ENCODE measurements around the gene RRP1B. TPM values are rescaled to one million over a fixed set of nuclear protein-coding genes. Genes with fewer than 3 reads are reported as not detected.

The RRP1B gene
- total RNA-seq, 1 donor from 2014 or later: 34.6 TPM

DNA sequence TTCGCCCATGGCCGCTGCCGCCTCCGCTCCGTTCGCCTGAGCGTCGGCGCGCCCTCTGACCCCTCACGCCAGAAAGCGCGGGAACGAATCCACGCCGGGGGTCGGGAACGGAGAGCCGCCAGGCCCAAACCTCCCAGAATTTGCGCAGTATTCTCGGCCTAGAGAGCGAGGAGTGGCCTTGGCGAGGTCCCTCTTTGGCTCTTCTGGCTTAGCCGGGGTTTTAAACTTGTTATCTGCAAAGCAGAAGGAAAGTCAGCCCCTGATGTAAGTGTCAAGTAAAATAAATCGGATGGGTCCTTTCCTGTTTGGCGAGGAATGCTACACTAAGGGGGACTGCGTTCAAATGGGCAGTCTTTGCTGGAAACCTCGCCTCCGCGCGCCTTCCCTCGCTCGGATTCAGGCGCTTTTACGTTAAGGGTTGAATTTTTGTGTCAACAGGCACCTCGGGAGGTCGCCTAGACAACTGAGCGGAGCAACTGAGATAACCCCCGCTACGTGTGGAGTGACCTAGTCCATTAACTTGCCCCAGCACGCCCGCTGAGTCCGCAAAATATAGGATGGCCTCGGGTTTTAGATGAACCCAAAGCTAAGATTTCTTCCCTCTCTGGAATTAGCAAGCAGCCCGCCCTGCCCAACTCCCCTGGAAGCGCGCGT, 1.1 kb upstream of the RRP1B start:
- TF ChIP-seq CTCF (IDR thresholded peaks at IDR 0.05; ENCODE audit: unreplicated experiment): no peak
- H3K27me3 Mint-ChIP-seq (ENCODE audit: low read depth): no peaks in the 10 kb centered on the region
- peak overlapping the region; percentile 32 for H3K4me3 Mint-ChIP-seq
- H3K9me3 Mint-ChIP-seq: no peaks in the 10 kb centered on the region
- no peak for DNase-seq (ENCODE audit: low spot score in 2 of 2, unreplicated experiment in 2 of 2)
- H3K4me1 Mint-ChIP-seq: peaks cover 24% of the 10 kb centered on the region
- H3K36me3 Mint-ChIP-seq: peaks cover 4% of the 10 kb centered on the region
- H3K27ac Mint-ChIP-seq: no peak overlapping the region

DNA sequence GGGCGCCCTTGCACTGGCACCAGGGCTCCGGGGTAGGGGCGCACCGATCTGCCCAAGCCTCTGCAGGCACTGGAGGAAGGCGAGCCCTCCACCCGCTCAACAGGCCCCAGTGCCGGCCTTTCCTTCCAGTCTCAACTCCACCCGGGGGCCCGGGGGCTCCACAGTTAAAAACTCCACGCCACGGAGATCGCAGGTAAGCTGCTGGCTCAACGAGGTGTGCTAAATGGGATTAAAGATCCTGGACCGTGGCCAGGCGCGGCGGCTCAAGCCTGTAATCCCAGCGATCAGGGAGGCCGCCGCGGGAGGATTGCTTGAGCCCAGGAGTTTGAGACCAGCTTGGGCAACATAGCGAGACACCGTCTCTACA, 608 bp upstream of the RRP1B start:
- peak overlapping the region; percentile 59 for H3K4me3 Mint-ChIP-seq
- peaks cover 24% of the 10 kb centered on the region for H3K4me1 Mint-ChIP-seq
- peak overlapping the region; percentile 96 for H3K27ac Mint-ChIP-seq
- no peaks in the 10 kb centered on the region for H3K9me3 Mint-ChIP-seq
- no peaks in the 10 kb centered on the region for H3K27me3 Mint-ChIP-seq (ENCODE audit: low read depth)
- TF ChIP-seq CTCF (IDR thresholded peaks at IDR 0.05; ENCODE audit: unreplicated experiment): no peak
- no peak for DNase-seq (ENCODE audit: low spot score in 2 of 2, unreplicated experiment in 2 of 2)
- H3K36me3 Mint-ChIP-seq: peaks cover 4% of the 10 kb centered on the region

DNA sequence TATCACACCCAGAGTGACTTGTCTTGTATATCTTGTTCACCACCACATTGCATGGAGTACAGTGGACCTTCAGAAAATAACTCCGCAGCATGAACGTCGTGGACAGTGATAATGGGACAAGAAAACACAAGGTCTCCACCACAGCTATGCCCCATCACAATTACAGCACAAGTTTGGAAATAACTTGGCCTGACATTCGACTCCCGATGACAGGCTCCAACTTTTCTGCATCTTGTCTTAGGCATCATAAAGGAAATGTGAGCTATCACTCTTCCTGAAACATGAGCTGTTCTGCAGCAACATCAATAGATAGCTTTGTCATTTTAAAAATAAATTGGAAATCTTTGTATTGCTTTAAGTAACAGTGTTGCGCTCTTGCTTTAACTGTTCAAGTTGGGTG, 2.9 kb downstream of the RRP1B start:
- peaks cover 7% of the 10 kb centered on the region for H3K9me3 Mint-ChIP-seq
- DNase-seq (ENCODE audit: low spot score in 2 of 2, unreplicated experiment in 2 of 2): no peak
- H3K4me3 Mint-ChIP-seq: no peak overlapping the region
- peaks cover 27% of the 10 kb centered on the region for H3K36me3 Mint-ChIP-seq
- TF ChIP-seq CTCF (IDR thresholded peaks at IDR 0.05; ENCODE audit: unreplicated experiment): no peak
- no peaks in the 10 kb centered on the region for H3K27me3 Mint-ChIP-seq (ENCODE audit: low read depth)
- H3K27ac Mint-ChIP-seq: no peak overlapping the region
- peaks cover 24% of the 10 kb centered on the region for H3K4me1 Mint-ChIP-seq

GRCh38 chr21:43663033-43663432, 3.7 kb downstream of the RRP1B start:
- peaks cover 30% of the 10 kb centered on the region for H3K36me3 Mint-ChIP-seq
- no peak for DNase-seq (ENCODE audit: low spot score in 2 of 2, unreplicated experiment in 2 of 2)
- no peak for TF ChIP-seq CTCF (IDR thresholded peaks at IDR 0.05; ENCODE audit: unreplicated experiment)

GRCh38 chr21:43664358-43664757, 5.0 kb downstream of the RRP1B start:
- TF ChIP-seq CTCF (IDR thresholded peaks at IDR 0.05; ENCODE audit: unreplicated experiment): no peak
- no peak for DNase-seq (ENCODE audit: low spot score in 2 of 2, unreplicated experiment in 2 of 2)
- Mint-ChIP-seq H3K4me3 (no peak overlapping the region), H3K27ac (no peak overlapping the region), H3K36me3 (peaks cover 30% of the 10 kb centered on the region), H3K9me3 (peaks cover 7% of the 10 kb centered on the region), H3K27me3 (ENCODE audit: low read depth) (no peaks in the 10 kb centered on the region), H3K4me1 (peaks cover 20% of the 10 kb centered on the region)

More at GRCh38 chr21:43663033-43663432, 3.7 kb downstream of the RRP1B start:
- no peak overlapping the region for H3K27ac Mint-ChIP-seq
- H3K27me3 Mint-ChIP-seq (ENCODE audit: low read depth): no peaks in the 10 kb centered on the region
- H3K4me3 Mint-ChIP-seq: no peak overlapping the region
- peaks cover 24% of the 10 kb centered on the region for H3K4me1 Mint-ChIP-seq
- peaks cover 7% of the 10 kb centered on the region for H3K9me3 Mint-ChIP-seq

- Mint-ChIP-seq H3K4me3 (no peak overlapping the region), H3K36me3 (peaks cover 30% of the 10 kb centered on the region), H3K27me3 (ENCODE audit: low read depth) (no peaks in the 10 kb centered on the region), H3K4me1 (peaks cover 10% of the 10 kb centered on the region), H3K9me3 (peaks cover 7% of the 10 kb centered on the region), H3K27ac (no peak overlapping the region)
- no peak for TF ChIP-seq CTCF (IDR thresholded peaks at IDR 0.05; ENCODE audit: unreplicated experiment)
- no peak for DNase-seq (ENCODE audit: low spot score in 2 of 2, unreplicated experiment in 2 of 2)
Measured at GRCh38 chr21:43665879-43666278, 6.5 kb downstream of the RRP1B start.

Measured in mesothelial cell of epicardium (in vitro differentiated cells).